Measurements from ENCODE around the gene SLC9B1.
"Not testable (repeated sequence)": the region's sequence is repeated elsewhere in the genome, so short reads cannot be mapped to it uniquely, and the experiment has no call there.

The SLC9B1 gene

GRCh38 chr4:102888570-102888969 is 130.9 kb downstream of the SLC9B1 start:
- DNase-seq; H3K4me3 ChIP-seq (ENCODE audit: low read depth, low read length); H3K27me3 ChIP-seq (ENCODE audit: insufficient read depth, low read depth, severe bottlenecking); H3K27ac ChIP-seq; H3K9me3 ChIP-seq (ENCODE audit: severe bottlenecking): not testable (repeated sequence)
- H3K36me3 ChIP-seq: peaks cover 11% of the 10 kb centered on the region

DNA sequence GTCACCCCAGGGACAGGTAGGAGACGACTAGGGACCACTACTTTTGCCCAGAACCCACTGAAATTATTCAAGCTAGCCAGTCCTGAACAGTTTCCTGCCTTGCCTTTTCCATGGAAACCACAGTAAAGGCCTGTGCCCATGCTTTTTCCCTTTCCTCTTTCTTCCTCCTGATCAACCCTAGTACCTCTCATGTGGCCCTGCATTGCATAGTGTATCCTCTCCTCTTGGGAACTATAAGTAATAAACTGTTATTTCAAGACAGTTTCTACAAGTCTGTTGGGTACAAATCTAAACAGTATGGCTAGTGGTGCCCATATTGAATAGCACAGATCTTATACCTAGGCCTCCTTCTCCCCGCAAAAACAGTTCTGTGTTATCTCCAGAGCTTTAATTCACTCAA is 136.2 kb downstream of the SLC9B1 start:
- Histone ChIP-seq H3K4me3 (ENCODE audit: low read depth, low read length) (no peak overlapping the region), H3K27ac (no peak overlapping the region), H3K36me3 (peaks cover 19% of the 10 kb centered on the region), H3K9me3 (ENCODE audit: severe bottlenecking) (no peaks in the 10 kb centered on the region), H3K27me3 (ENCODE audit: insufficient read depth, low read depth, severe bottlenecking) (no peaks in the 10 kb centered on the region)
- no peak for DNase-seq
- TF ChIP-seq CTCF (IDR thresholded peaks at IDR 0.05; ENCODE audit: low read depth, low read length): no peak

- H3K4me3 ChIP-seq (ENCODE audit: low read depth, low read length): no peak overlapping the region
- TF ChIP-seq CTCF (IDR thresholded peaks at IDR 0.05; ENCODE audit: low read depth, low read length): no peak
- peaks cover 36% of the 10 kb centered on the region for H3K36me3 ChIP-seq
- peaks cover 16% of the 10 kb centered on the region for H3K9me3 ChIP-seq (ENCODE audit: severe bottlenecking)
- DNase-seq: no peak
- H3K27me3 ChIP-seq (ENCODE audit: insufficient read depth, low read depth, severe bottlenecking): no peaks in the 10 kb centered on the region
- H3K27ac ChIP-seq: no peak overlapping the region
Observed at GRCh38 chr4:102881343-102881742, 138.2 kb downstream of the SLC9B1 start.

DNA sequence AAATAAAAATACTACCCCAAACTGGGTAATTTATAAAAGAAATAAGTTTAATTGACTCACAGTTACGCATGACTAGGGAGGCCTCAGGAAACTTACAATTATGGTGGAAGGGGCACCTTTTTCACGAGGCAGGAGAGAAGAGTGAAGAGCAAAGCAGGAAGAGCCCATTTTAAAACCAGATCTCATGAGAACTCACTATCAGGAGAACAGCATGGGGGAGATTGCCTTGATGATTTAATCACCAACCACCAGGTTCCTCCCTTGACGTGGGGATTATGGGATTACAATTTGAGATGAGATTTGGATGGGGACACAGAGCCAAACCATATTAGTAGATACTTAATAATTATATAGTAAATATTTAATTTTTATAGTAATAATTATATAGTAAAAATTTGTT is 140.6 kb downstream of the SLC9B1 start:
- Histone ChIP-seq H3K4me3 (ENCODE audit: low read depth, low read length) (no peak overlapping the region), H3K36me3 (peaks cover 48% of the 10 kb centered on the region), H3K27ac (no peak overlapping the region; the same call in 1 of the 2 replicates), H3K27me3 (ENCODE audit: insufficient read depth, low read depth, severe bottlenecking) (no peaks in the 10 kb centered on the region), H3K9me3 (ENCODE audit: severe bottlenecking) (peaks cover 16% of the 10 kb centered on the region)
- DNase-seq: peak; percentile 16
- no peak for TF ChIP-seq CTCF (IDR thresholded peaks at IDR 0.05; ENCODE audit: low read depth, low read length)

DNA sequence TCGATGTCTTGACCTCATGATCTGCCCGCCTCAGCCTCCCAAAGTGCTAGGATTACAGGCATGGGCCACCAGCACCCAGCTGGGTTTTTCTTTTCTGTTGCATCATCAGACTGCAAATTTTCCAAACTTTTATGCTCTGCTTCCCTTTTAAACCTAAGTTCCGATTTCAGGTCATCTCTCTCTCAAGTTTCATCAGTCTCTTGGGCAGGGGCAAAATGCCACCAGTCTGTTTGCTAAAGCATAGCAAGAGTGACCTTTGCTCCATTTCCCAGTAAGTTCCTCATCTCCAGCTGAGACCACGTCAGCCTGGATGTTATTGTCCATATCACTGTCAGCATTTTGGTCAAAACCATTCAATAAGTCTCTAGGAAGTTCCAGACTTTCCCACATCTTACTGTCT is 141.2 kb downstream of the SLC9B1 start:
- peaks cover 49% of the 10 kb centered on the region for H3K36me3 ChIP-seq
- DNase-seq: not testable (repeated sequence)

DNA sequence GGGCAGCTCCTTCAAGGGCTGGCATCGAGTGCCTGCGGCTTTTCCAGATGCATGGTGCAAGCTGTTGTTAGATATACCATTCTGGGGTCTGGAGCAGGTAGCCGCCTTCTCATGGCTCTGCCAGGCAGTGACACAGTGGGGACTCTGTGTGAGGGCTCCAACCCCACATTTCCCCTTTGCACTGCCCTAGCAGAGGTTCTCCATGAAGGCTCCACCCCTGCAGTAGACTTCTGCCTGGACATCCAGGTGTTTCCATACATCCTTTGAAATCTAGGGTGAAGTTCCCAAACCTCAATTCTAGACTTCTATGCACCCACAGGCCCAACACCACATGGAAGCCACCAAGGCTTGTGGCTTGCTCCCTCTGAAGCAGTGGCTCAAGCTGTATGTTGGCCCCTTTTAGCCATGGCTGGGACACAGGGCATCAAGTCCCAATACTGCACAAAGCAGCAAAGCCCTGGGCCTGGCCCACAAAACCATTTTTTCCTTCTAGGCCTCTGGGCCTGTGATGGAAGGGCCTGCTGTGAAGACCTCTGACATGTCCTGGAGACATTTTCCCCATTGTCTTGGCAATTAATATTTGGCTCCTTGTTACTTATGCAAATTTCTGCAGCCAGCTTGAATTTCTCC is 141.9 kb downstream of the SLC9B1 start:
- not testable (repeated sequence) for H3K27ac ChIP-seq; H3K27me3 ChIP-seq (ENCODE audit: insufficient read depth, low read depth, severe bottlenecking); H3K4me3 ChIP-seq (ENCODE audit: low read depth, low read length); DNase-seq
- Histone ChIP-seq H3K9me3 (ENCODE audit: severe bottlenecking) (peaks cover 16% of the 10 kb centered on the region), H3K36me3 (peaks cover 56% of the 10 kb centered on the region)

More for the DNA sequence above, 141.2 kb downstream of the SLC9B1 start:
- H3K27ac ChIP-seq; H3K4me3 ChIP-seq (ENCODE audit: low read depth, low read length); H3K27me3 ChIP-seq (ENCODE audit: insufficient read depth, low read depth, severe bottlenecking): not testable (repeated sequence)
- peaks cover 16% of the 10 kb centered on the region for H3K9me3 ChIP-seq (ENCODE audit: severe bottlenecking)

DNA sequence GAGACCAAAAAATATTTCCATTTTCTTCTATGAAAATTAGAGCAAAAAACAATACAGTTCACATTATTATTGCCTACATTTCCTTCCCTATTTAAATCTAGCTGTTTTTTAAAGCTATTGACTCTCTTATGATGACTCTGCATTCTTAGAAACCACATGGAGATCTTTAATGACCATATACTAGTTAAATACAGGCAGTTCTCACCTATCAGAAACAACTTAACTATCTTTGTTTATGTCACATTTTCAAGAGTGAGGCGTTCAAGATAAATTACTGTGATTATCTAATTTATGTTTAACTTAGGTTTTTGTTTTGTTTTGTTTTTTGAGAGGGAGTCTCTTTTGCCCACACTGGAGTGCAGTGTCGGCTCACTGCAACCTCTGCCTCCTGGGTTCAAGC is 147.7 kb downstream of the SLC9B1 start:
- no peak overlapping the region for H3K4me3 ChIP-seq (ENCODE audit: low read depth, low read length)
- H3K27me3 ChIP-seq (ENCODE audit: insufficient read depth, low read depth, severe bottlenecking): no peaks in the 10 kb centered on the region
- H3K36me3 ChIP-seq: peaks cover 44% of the 10 kb centered on the region
- peaks cover 4% of the 10 kb centered on the region for H3K9me3 ChIP-seq (ENCODE audit: severe bottlenecking)
- no peak overlapping the region for H3K27ac ChIP-seq
- no peak for TF ChIP-seq CTCF (IDR thresholded peaks at IDR 0.05; ENCODE audit: low read depth, low read length)
- no peak for DNase-seq
